Measurements from ENCODE around the gene CSTB. TPM values are rescaled to one million over a fixed set of nuclear protein-coding genes. Genes with fewer than 3 reads are reported as not detected.
A peak's percentile ranks its signal among the peaks of the same experiment; 100 is the strongest.

CSTB gene
- total and polyA plus RNA-seq, 2 donors = 26.5 to 198 TPM

GRCh38 chr21:43777953-43778352 is 1.8 kb upstream of the CSTB start:
- H3K27me3 ChIP-seq (ENCODE audit: control insufficient read depth in 2 of 2, insufficient read depth in 1 of 2, low read length in 1 of 2) = peaks cover 2 to 5% of the 10 kb centered on the region in 2 donors
- WGBS = 99% methylated on average over 5 of the region's 5 CpGs
- H3K27ac ChIP-seq (ENCODE audit: low read depth in 1 of 2, low read length in 1 of 2) = peak overlapping the region in 1 of 2 donors; percentile 5

GRCh38 chr21:43775190-43775589 is 918 bp downstream of the CSTB start:
- Histone ChIP-seq H3K27me3 (ENCODE audit: control insufficient read depth in 2 of 2, insufficient read depth in 1 of 2, low read length in 1 of 2) (peaks cover 2 to 5% of the 10 kb centered on the region in 2 donors), H3K9me3 (ENCODE audit: control insufficient read depth in 2 of 2, insufficient read depth in 1 of 2, low read length in 1 of 2) (peaks cover 0 to 4% of the 10 kb centered on the region in 2 donors), H3K4me3 (ENCODE audit: low read length in 2 of 2) (peak overlapping the region; percentile 62 to 87), H3K36me3 (ENCODE audit: control insufficient read depth in 2 of 2, insufficient read depth in 2 of 2, low read length in 1 of 2) (peaks cover 4 to 16% of the 10 kb centered on the region in 2 donors), H3K4me1 (ENCODE audit: control insufficient read depth in 2 of 2, insufficient read depth in 2 of 2, low read length in 2 of 2) (peaks cover 0 to 31% of the 10 kb centered on the region in 2 donors), H3K27ac (ENCODE audit: low read depth in 1 of 2, low read length in 1 of 2) (no peak overlapping the region)
- 93% methylated on average over 12 of the region's 12 CpGs for WGBS
- DNase-seq (ENCODE audit: low read depth in 6 of 9, low spot score in 9 of 9) = no peak

More at GRCh38 chr21:43777953-43778352, 1.8 kb upstream of the CSTB start:
- Histone ChIP-seq H3K4me1 (ENCODE audit: control insufficient read depth in 2 of 2, insufficient read depth in 2 of 2, low read length in 2 of 2) (peaks cover 0 to 27% of the 10 kb centered on the region in 2 donors), H3K9me3 (ENCODE audit: control insufficient read depth in 2 of 2, insufficient read depth in 1 of 2, low read length in 1 of 2) (peaks cover 0 to 4% of the 10 kb centered on the region in 2 donors), H3K36me3 (ENCODE audit: control insufficient read depth in 2 of 2, insufficient read depth in 2 of 2, low read length in 1 of 2) (peaks cover 4 to 16% of the 10 kb centered on the region in 2 donors), H3K4me3 (ENCODE audit: low read length in 2 of 2) (no peak overlapping the region)
- DNase-seq (ENCODE audit: low read depth in 6 of 9, low spot score in 9 of 9) = no peak

DNA sequence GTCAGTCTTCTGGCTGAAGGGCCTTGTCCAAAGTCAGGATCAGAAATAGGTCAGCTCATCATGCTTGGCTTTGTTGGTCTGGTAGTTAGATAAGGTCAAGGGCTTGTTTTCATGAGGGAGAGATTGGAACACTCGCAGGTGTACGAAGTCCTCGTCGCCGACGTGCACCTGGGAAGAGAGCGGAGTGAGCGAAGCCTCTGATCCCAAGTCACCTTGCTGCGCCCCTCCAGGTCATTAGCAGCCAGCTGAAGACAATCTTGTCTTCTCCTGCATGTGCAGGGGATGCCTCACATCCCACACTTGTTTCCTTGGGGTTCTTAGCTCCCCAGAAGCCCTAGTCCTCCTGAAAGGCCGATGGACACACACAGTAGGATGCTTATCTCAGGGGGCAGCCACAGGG is 1.9 kb downstream of the CSTB start:
- peaks cover 2 to 5% of the 10 kb centered on the region in 2 donors for H3K27me3 ChIP-seq (ENCODE audit: control insufficient read depth in 2 of 2, insufficient read depth in 1 of 2, low read length in 1 of 2)
- WGBS = 97% methylated on average over 10 of the region's 10 CpGs
- H3K27ac ChIP-seq (ENCODE audit: low read depth in 1 of 2, low read length in 1 of 2) = no peak overlapping the region
- no peak for DNase-seq (ENCODE audit: low read depth in 6 of 9, low spot score in 9 of 9)
- H3K9me3 ChIP-seq (ENCODE audit: control insufficient read depth in 2 of 2, insufficient read depth in 1 of 2, low read length in 1 of 2) = no peaks in the 10 kb centered on the region
- no peak overlapping the region for H3K4me3 ChIP-seq (ENCODE audit: low read length in 2 of 2)
- H3K4me1 ChIP-seq (ENCODE audit: control insufficient read depth in 2 of 2, insufficient read depth in 2 of 2, low read length in 2 of 2) = peaks cover 0 to 28% of the 10 kb centered on the region in 2 donors
- peaks cover 4 to 16% of the 10 kb centered on the region in 2 donors for H3K36me3 ChIP-seq (ENCODE audit: control insufficient read depth in 2 of 2, insufficient read depth in 2 of 2, low read length in 1 of 2)

GRCh38 chr21:43772425-43772821 is 3.7 kb downstream of the CSTB start:
- WGBS = 95% methylated on average over 6 of the region's 6 CpGs
- Histone ChIP-seq H3K4me1 (ENCODE audit: control insufficient read depth in 2 of 2, insufficient read depth in 2 of 2, low read length in 2 of 2) (peaks cover 0 to 22% of the 10 kb centered on the region in 2 donors), H3K9me3 (ENCODE audit: control insufficient read depth in 2 of 2, insufficient read depth in 1 of 2, low read length in 1 of 2) (no peaks in the 10 kb centered on the region), H3K27ac (ENCODE audit: low read depth in 1 of 2, low read length in 1 of 2) (no peak overlapping the region), H3K36me3 (ENCODE audit: control insufficient read depth in 2 of 2, insufficient read depth in 2 of 2, low read length in 1 of 2) (peaks cover 4 to 16% of the 10 kb centered on the region in 2 donors), H3K4me3 (ENCODE audit: low read length in 2 of 2) (no peak overlapping the region), H3K27me3 (ENCODE audit: control insufficient read depth in 2 of 2, insufficient read depth in 1 of 2, low read length in 1 of 2) (peaks cover 0 to 5% of the 10 kb centered on the region in 2 donors)
- no peak for DNase-seq (ENCODE audit: low read depth in 6 of 9, low spot score in 9 of 9)

DNA sequence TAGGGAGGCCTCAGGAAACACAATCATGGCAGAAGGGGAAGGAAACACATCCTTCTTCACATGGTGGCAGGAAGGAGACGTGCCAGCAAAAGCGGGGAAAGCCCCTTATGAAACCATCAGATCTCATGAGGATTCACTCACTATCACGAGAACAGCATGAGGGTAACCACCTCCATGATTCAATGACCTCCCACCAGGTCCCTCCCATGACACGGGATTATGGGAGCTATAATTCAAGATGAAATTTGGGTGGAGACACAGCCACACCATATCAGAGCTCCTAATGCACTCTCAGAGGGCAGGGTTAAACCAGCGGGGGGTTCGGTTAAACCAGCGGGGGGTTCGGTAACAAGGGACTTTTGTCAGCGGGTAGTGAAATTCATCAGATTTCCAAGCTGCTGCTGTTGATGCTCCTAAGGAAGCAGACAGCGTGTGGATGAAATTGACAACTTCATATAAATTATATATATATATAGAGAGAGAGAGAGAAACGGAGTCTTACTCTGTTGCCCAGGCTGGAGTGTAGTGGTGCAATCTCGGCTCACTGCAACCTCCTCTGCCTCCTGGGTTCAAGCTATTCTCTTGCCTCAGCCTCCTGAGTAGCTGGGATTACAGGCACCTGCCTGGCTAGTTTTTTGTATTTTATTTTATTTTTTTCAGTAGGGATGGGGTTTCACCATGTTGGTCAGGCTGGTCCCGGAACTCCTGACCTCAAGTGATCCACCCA is 4.2 kb downstream of the CSTB start:
- H3K4me3 ChIP-seq (ENCODE audit: low read length in 2 of 2) = no peak overlapping the region
- WGBS = 90% methylated on average over 13 of the region's 13 CpGs

DNA sequence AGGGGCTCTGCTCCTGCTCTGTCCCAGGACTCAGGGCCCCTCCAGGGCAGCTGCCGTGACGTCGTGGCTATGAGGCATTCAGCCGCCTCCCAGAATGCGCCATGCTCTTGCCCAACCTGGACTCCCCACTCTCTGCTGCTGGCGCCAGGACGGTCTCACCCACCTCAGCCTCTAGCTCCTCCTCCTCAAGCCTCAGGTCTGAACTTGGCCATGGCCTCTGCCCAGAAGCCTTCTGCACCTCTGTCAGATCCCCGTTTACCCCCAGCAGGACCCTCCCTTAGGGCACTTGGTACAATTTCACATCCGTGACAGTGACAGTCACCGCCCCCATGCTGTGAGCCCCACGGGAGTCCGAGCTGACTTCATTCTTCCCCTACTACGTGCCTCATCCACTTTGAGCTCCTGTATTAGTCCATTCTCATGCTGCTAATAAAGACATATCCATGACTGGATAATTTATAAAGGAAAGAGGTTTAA is 4.9 kb downstream of the CSTB start:
- H3K9me3 ChIP-seq (ENCODE audit: control insufficient read depth in 2 of 2, insufficient read depth in 1 of 2, low read length in 1 of 2) = no peaks in the 10 kb centered on the region
- H3K27ac ChIP-seq (ENCODE audit: low read depth in 1 of 2, low read length in 1 of 2) = peak overlapping the region; percentile 46 to 73
- no peak for DNase-seq (ENCODE audit: low read depth in 6 of 9, low spot score in 9 of 9)
- 89% methylated on average over 13 of the region's 13 CpGs for WGBS
- peaks cover 0 to 5% of the 10 kb centered on the region in 2 donors for H3K27me3 ChIP-seq (ENCODE audit: control insufficient read depth in 2 of 2, insufficient read depth in 1 of 2, low read length in 1 of 2)
- H3K4me3 ChIP-seq (ENCODE audit: low read length in 2 of 2) = no peak overlapping the region
- peaks cover 0 to 22% of the 10 kb centered on the region in 2 donors for H3K4me1 ChIP-seq (ENCODE audit: control insufficient read depth in 2 of 2, insufficient read depth in 2 of 2, low read length in 2 of 2)
- H3K36me3 ChIP-seq (ENCODE audit: control insufficient read depth in 2 of 2, insufficient read depth in 2 of 2, low read length in 1 of 2) = peaks cover 4 to 16% of the 10 kb centered on the region in 2 donors

More for the DNA sequence above, 4.2 kb downstream of the CSTB start:
- Histone ChIP-seq H3K27me3 (ENCODE audit: control insufficient read depth in 2 of 2, insufficient read depth in 1 of 2, low read length in 1 of 2) (peaks cover 0 to 5% of the 10 kb centered on the region in 2 donors), H3K4me1 (ENCODE audit: control insufficient read depth in 2 of 2, insufficient read depth in 2 of 2, low read length in 2 of 2) (peaks cover 0 to 22% of the 10 kb centered on the region in 2 donors), H3K27ac (ENCODE audit: low read depth in 1 of 2, low read length in 1 of 2) (no peak overlapping the region), H3K36me3 (ENCODE audit: control insufficient read depth in 2 of 2, insufficient read depth in 2 of 2, low read length in 1 of 2) (peaks cover 4 to 16% of the 10 kb centered on the region in 2 donors), H3K9me3 (ENCODE audit: control insufficient read depth in 2 of 2, insufficient read depth in 1 of 2, low read length in 1 of 2) (no peaks in the 10 kb centered on the region)
- no peak for DNase-seq (ENCODE audit: low read depth in 6 of 9, low spot score in 9 of 9)

DNA sequence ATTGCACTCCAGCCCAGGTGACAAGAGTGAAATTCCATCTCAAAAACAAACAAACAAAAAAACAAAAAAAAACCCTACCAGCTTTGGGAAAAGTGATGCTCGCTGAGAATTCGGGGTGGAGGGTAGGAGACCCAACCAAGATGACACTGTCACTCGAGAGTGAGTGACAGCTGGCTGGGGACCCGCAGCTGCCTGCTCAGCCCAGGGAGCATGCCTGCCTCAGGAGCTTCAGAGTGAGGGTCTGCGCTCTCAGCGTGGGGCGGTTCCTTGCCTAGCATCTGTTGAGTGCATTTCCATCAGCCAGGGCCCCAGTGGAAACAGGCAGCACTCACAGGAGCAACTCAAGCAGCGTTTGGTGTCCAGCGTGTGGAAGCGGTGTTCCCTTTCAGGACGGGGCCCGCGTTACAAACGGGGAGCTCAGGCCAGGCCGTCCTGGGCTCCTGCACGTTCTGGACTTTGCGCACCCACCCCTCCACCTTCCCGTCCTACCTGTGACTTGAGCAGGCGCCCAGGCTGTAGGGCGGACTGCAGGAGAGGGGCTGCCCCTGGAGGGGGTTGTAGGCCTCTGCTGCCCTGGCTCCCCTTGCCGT is 5.9 kb downstream of the CSTB start:
- Histone ChIP-seq H3K4me1 (ENCODE audit: control insufficient read depth in 2 of 2, insufficient read depth in 2 of 2, low read length in 2 of 2) (peaks cover 0 to 16% of the 10 kb centered on the region in 2 donors), H3K36me3 (ENCODE audit: control insufficient read depth in 2 of 2, insufficient read depth in 2 of 2, low read length in 1 of 2) (peaks cover 4 to 16% of the 10 kb centered on the region in 2 donors), H3K27ac (ENCODE audit: low read depth in 1 of 2, low read length in 1 of 2) (no peak overlapping the region), H3K27me3 (ENCODE audit: control insufficient read depth in 2 of 2, insufficient read depth in 1 of 2, low read length in 1 of 2) (no peaks in the 10 kb centered on the region), H3K9me3 (ENCODE audit: control insufficient read depth in 2 of 2, insufficient read depth in 1 of 2, low read length in 1 of 2) (no peaks in the 10 kb centered on the region), H3K4me3 (ENCODE audit: low read length in 2 of 2) (no peak overlapping the region)
- 95% methylated on average over 21 of the region's 21 CpGs for WGBS
- DNase-seq (ENCODE audit: low read depth in 6 of 9, low spot score in 9 of 9) = no peak

GRCh38 chr21:43769325-43769958 is 6.7 kb downstream of the CSTB start:
- H3K27me3 ChIP-seq (ENCODE audit: control insufficient read depth in 2 of 2, insufficient read depth in 1 of 2, low read length in 1 of 2) = no peaks in the 10 kb centered on the region
- H3K4me1 ChIP-seq (ENCODE audit: control insufficient read depth in 2 of 2, insufficient read depth in 2 of 2, low read length in 2 of 2) = peaks cover 0 to 13% of the 10 kb centered on the region in 2 donors
- H3K4me3 ChIP-seq (ENCODE audit: low read length in 2 of 2) = no peak overlapping the region
- peaks cover 4 to 15% of the 10 kb centered on the region in 2 donors for H3K36me3 ChIP-seq (ENCODE audit: control insufficient read depth in 2 of 2, insufficient read depth in 2 of 2, low read length in 1 of 2)
- no peak for DNase-seq (ENCODE audit: low read depth in 6 of 9, low spot score in 9 of 9)
- 96% methylated on average over 11 of the region's 11 CpGs for WGBS
- H3K27ac ChIP-seq (ENCODE audit: low read depth in 1 of 2, low read length in 1 of 2) = no peak overlapping the region
- H3K9me3 ChIP-seq (ENCODE audit: control insufficient read depth in 2 of 2, insufficient read depth in 1 of 2, low read length in 1 of 2) = no peaks in the 10 kb centered on the region

DNA sequence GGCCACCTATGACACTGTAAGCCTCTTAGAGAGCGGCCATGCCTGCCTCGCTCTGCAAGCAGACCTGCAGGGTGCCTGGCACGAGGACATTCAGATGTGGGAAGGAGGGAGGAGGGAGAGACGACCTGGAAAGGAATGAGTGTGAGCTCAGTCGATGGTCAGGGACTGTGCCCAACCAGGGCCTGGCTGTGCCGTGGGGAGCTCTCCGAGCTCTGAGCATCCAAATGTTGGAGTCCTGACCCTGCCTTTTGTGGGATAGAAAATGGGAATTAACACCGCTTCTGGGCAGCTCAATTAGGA is 7.3 kb downstream of the CSTB start:
- Histone ChIP-seq H3K27me3 (ENCODE audit: control insufficient read depth in 2 of 2, insufficient read depth in 1 of 2, low read length in 1 of 2) (no peaks in the 10 kb centered on the region), H3K9me3 (ENCODE audit: control insufficient read depth in 2 of 2, insufficient read depth in 1 of 2, low read length in 1 of 2) (no peaks in the 10 kb centered on the region), H3K36me3 (ENCODE audit: control insufficient read depth in 2 of 2, insufficient read depth in 2 of 2, low read length in 1 of 2) (peaks cover 4 to 9% of the 10 kb centered on the region in 2 donors), H3K4me3 (ENCODE audit: low read length in 2 of 2) (no peak overlapping the region), H3K4me1 (ENCODE audit: control insufficient read depth in 2 of 2, insufficient read depth in 2 of 2, low read length in 2 of 2) (peaks cover 0 to 10% of the 10 kb centered on the region in 2 donors), H3K27ac (ENCODE audit: low read depth in 1 of 2, low read length in 1 of 2) (no peak overlapping the region)
- DNase-seq (ENCODE audit: low read depth in 6 of 9, low spot score in 9 of 9) = no peak
- 74% methylated on average over 8 of the region's 8 CpGs for WGBS

All from thymus (tissue), 11 donors.